Measurements from ENCODE around the gene SLC29A1.
"Not testable (repeated sequence)": the region's sequence is repeated elsewhere in the genome, so short reads cannot be mapped to it uniquely, and the experiment has no call there.

SLC29A1 gene

DNA sequence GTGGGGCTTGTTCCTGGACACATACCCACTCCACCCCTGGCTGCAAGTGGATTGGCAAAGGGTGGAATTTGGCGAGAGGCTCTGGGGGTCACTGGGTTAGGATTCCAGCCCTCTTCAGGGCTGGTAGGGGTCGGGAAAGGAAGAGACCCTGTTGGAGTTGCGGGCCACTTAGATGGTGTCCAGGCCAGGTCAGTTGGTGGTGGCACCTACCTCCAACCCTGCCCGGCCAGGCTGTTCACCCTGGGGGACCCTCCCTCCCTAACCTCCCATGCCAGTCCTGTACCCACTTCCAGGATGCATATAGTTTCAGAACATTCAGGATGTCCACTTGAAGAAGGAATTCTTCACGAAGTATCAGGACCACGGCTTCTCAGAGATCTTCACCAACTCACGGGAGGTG is 43.7 kb upstream of the SLC29A1 start:
- Histone ChIP-seq H3K27me3 (ENCODE audit: insufficient read depth, low read length, poor library complexity) (no peaks in the 10 kb centered on the region), H3K4me1 (ENCODE audit: insufficient read depth, low read length) (0 out of 2 replicates have a peak, but pooled peaks cover 3% of the 10 kb centered on the region), H3K9me3 (ENCODE audit: insufficient read depth, low read length, severe bottlenecking) (no peaks in the 10 kb centered on the region), H3K4me2 (ENCODE audit: insufficient read depth, low read length) (no peak overlapping the region), H3K79me2 (ENCODE audit: insufficient read depth, low read length) (no peaks in the 10 kb centered on the region), H2AFZ (ENCODE audit: low read depth, low read length) (no peak overlapping the region), H3K9ac (ENCODE audit: low read depth, low read length) (no peak overlapping the region), H3K36me3 (ENCODE audit: insufficient read depth, low read length) (no peaks in the 10 kb centered on the region), H3K4me3 (ENCODE audit: low read depth in 1 of 2, low read length in 2 of 2) (no peak overlapping the region), H3K27ac (ENCODE audit: low read length) (no peak overlapping the region), H4K20me1 (ENCODE audit: insufficient read depth, low read length) (no peaks in the 10 kb centered on the region)
- no peak for DNase-seq
- TF ChIP-seq EZH2 (IDR thresholded peaks at IDR 0.05; ENCODE audit: borderline replicate concordance, low read depth, low read length, severe bottlenecking): no peak
- TF ChIP-seq, protein P1, sequence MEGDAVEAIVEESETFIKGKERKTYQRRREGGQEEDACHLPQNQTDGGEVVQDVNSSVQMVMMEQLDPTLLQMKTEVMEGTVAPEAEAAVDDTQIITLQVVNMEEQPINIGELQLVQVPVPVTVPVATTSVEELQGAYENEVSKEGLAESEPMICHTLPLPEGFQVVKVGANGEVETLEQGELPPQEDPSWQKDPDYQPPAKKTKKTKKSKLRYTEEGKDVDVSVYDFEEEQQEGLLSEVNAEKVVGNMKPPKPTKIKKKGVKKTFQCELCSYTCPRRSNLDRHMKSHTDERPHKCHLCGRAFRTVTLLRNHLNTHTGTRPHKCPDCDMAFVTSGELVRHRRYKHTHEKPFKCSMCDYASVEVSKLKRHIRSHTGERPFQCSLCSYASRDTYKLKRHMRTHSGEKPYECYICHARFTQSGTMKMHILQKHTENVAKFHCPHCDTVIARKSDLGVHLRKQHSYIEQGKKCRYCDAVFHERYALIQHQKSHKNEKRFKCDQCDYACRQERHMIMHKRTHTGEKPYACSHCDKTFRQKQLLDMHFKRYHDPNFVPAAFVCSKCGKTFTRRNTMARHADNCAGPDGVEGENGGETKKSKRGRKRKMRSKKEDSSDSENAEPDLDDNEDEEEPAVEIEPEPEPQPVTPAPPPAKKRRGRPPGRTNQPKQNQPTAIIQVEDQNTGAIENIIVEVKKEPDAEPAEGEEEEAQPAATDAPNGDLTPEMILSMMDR (IDR thresholded peaks at IDR 0.05; ENCODE audit: borderline replicate concordance, extremely low read depth, low read length, poor library complexity, severe bottlenecking): no peak
- no peak for ATAC-seq (ENCODE audit: insufficient read depth, low read depth)

DNA sequence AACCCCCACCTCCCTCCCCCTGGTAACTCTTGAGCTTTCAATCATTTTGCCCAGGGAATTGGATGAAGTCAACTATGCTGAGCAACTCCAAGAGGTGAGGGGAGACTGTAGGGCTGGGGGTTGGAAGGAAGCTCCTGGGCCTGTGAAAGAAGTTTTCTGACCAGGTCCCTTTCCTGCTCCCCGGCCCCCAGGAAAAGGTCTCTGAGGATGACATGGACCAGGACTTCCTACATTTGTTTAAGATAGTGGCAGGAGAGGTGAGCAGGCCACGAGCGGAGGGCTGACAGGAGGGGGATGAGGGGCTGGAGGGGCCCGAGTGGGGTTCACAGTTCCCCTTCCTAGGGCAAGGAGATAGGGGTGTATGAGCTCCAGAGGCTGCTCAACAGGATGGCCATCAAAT is 43.0 kb upstream of the SLC29A1 start:
- TF ChIP-seq, protein P1 (IDR thresholded peaks at IDR 0.05; ENCODE audit: borderline replicate concordance, extremely low read depth, low read length, poor library complexity, severe bottlenecking): no peak
- TF ChIP-seq EZH2 (IDR thresholded peaks at IDR 0.05; ENCODE audit: borderline replicate concordance, low read depth, low read length, severe bottlenecking): no peak
- no peak overlapping the region for H3K4me2 ChIP-seq (ENCODE audit: insufficient read depth, low read length)
- 0 out of 2 replicates have a peak, but pooled peaks cover 3% of the 10 kb centered on the region for H3K4me1 ChIP-seq (ENCODE audit: insufficient read depth, low read length)
- no peak for DNase-seq
- no peaks in the 10 kb centered on the region for H3K36me3 ChIP-seq (ENCODE audit: insufficient read depth, low read length)
- H3K4me3 ChIP-seq (ENCODE audit: low read depth in 1 of 2, low read length in 2 of 2): no peak overlapping the region
- no peak overlapping the region for H3K27ac ChIP-seq (ENCODE audit: low read length)
- H2AFZ ChIP-seq (ENCODE audit: low read depth, low read length): no peak overlapping the region
- no peaks in the 10 kb centered on the region for H3K79me2 ChIP-seq (ENCODE audit: insufficient read depth, low read length)
- H4K20me1 ChIP-seq (ENCODE audit: insufficient read depth, low read length): no peaks in the 10 kb centered on the region
- no peak overlapping the region for H3K9ac ChIP-seq (ENCODE audit: low read depth, low read length)
- H3K27me3 ChIP-seq (ENCODE audit: insufficient read depth, low read length, poor library complexity): no peaks in the 10 kb centered on the region
- no peaks in the 10 kb centered on the region for H3K9me3 ChIP-seq (ENCODE audit: insufficient read depth, low read length, severe bottlenecking)
- ATAC-seq (ENCODE audit: insufficient read depth, low read depth): no peak

DNA sequence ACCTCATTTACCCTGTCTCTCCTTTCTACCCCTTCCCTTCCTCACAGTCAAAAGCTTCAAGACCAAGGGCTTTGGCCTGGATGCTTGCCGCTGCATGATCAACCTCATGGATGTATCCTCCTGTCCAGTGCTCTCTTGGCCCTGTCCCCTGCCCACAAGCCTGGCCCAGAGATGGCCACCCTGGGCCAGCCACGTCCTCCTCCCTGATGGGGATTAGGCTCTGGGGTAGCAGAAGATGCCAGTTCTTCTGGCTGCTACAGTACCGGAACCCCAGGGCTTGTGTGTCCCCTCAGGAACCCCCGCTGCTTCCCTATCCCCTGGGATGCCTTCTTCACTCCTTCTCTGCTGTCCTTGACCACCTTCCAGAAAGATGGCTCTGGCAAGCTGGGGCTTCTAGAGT is 42.5 kb upstream of the SLC29A1 start:
- H3K36me3 ChIP-seq (ENCODE audit: insufficient read depth, low read length): no peaks in the 10 kb centered on the region
- no peak overlapping the region for H3K27ac ChIP-seq (ENCODE audit: low read length)
- H4K20me1 ChIP-seq (ENCODE audit: insufficient read depth, low read length): no peaks in the 10 kb centered on the region
- no peak overlapping the region for H2AFZ ChIP-seq (ENCODE audit: low read depth, low read length)
- no peaks in the 10 kb centered on the region for H3K9me3 ChIP-seq (ENCODE audit: insufficient read depth, low read length, severe bottlenecking)
- H3K4me1 ChIP-seq (ENCODE audit: insufficient read depth, low read length): 0 out of 2 replicates have a peak, but pooled peaks cover 3% of the 10 kb centered on the region
- ATAC-seq (ENCODE audit: insufficient read depth, low read depth) (no peak), DNase-seq (no peak)
- H3K4me3 ChIP-seq (ENCODE audit: low read depth in 1 of 2, low read length in 2 of 2): no peak overlapping the region
- no peak overlapping the region for H3K4me2 ChIP-seq (ENCODE audit: insufficient read depth, low read length)
- H3K27me3 ChIP-seq (ENCODE audit: insufficient read depth, low read length, poor library complexity): no peaks in the 10 kb centered on the region
- H3K9ac ChIP-seq (ENCODE audit: low read depth, low read length): no peak overlapping the region
- H3K79me2 ChIP-seq (ENCODE audit: insufficient read depth, low read length): no peaks in the 10 kb centered on the region
- no peak for TF ChIP-seq EZH2 (IDR thresholded peaks at IDR 0.05; ENCODE audit: borderline replicate concordance, low read depth, low read length, severe bottlenecking)
- TF ChIP-seq, protein P1 (IDR thresholded peaks at IDR 0.05; ENCODE audit: borderline replicate concordance, extremely low read depth, low read length, poor library complexity, severe bottlenecking): no peak

DNA sequence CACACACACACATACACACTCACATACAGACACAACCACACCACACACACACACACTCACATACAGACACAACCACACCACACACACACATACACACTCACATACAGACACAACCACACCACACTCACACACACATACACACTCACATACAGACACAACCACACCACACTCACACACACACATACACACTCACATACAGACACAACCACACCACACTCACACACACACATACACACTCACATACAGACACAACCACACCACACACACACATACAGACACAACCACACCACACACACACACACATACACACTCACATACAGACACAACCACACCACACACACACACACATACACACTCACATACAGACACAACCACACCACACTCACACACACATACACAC is 41.6 kb upstream of the SLC29A1 start:
- not testable (repeated sequence) for H3K27ac ChIP-seq (ENCODE audit: low read length); H3K4me3 ChIP-seq (ENCODE audit: low read depth in 1 of 2, low read length in 2 of 2); H3K9ac ChIP-seq (ENCODE audit: low read depth, low read length); H3K79me2 ChIP-seq (ENCODE audit: insufficient read depth, low read length); ATAC-seq (ENCODE audit: insufficient read depth, low read depth); DNase-seq; H3K36me3 ChIP-seq (ENCODE audit: insufficient read depth, low read length); H2AFZ ChIP-seq (ENCODE audit: low read depth, low read length); H3K4me2 ChIP-seq (ENCODE audit: insufficient read depth, low read length); H3K9me3 ChIP-seq (ENCODE audit: insufficient read depth, low read length, severe bottlenecking); H4K20me1 ChIP-seq (ENCODE audit: insufficient read depth, low read length); H3K27me3 ChIP-seq (ENCODE audit: insufficient read depth, low read length, poor library complexity); H3K4me1 ChIP-seq (ENCODE audit: insufficient read depth, low read length)

Data from DND-41 (cell line).